ENCODE measurements around the gene GLYATL1.
"Not testable (repeated sequence)": the region's sequence is repeated elsewhere in the genome, so short reads cannot be mapped to it uniquely, and the experiment has no call there.

Gene GLYATL1

GRCh38 chr11:59000003-59000402, 60.7 kb downstream of the GLYATL1 start:
- no peak for DNase-seq

GRCh38 chr11:59002006-59002405, 62.7 kb downstream of the GLYATL1 start:
- not testable (repeated sequence) for DNase-seq
